PC-3 (cell line): Measurements from ENCODE around the gene UTF1. TPM values are rescaled to one million over a fixed set of nuclear protein-coding genes. Genes with fewer than 3 reads are reported as not detected.

ENCODE experiments used
- ATAC-seq: fragments of 200-7000 bp; cut with Tn5 transposase; 2 replicates; pipeline ENCODE4 v1.9.1; 2020; ENCODE audit warnings: mild to moderate bottlenecking, moderate library complexity
- BruUV-seq: library from RNA; stranded (reverse); fragments of 400-500 nt; replicated peaks from 2 replicates; lab custom pipeline; 2021; lab: Mats Ljungman, UMichigan
- CTCF ChIA-PET: fragments of 300-600 bp; sonication (Branson Sonifier 250); formaldehyde crosslinking; loops from one replicate; lab custom pipeline; 2022; ENCODE audit warnings: antibody characterized with exemption; lab: Charles Lee
- POLR2A ChIA-PET: fragments of 300-600 bp; sonication (Branson Sonifier 250); formaldehyde crosslinking; loops from one replicate; lab custom pipeline; 2022; ENCODE audit warnings: antibody characterized with exemption; ENCODE audit not compliant: unreplicated experiment; lab: Charles Lee
- DNase-seq: peaks from one replicate; pipeline ENCODE4 v3.0.0-alpha.2; 2015
- H2AFZ ChIP-seq: fragments of 300-600 bp; sonication (generic); 2 replicates; pipeline ENCODE4 v1.6.0; 2016; ENCODE audit warnings: antibody characterized with exemption, low read length
- H3F3A ChIP-seq: fragments of 300-600 bp; sonication (generic); one replicate; pipeline ENCODE4 v1.6.0; 2017; ENCODE audit warnings: antibody characterized with exemption, low read length, control low read depth, mild to moderate bottlenecking; ENCODE audit not compliant: unreplicated experiment
- H3K27ac ChIP-seq: fragments of 300-600 bp; sonication (generic); 2 replicates; pipeline ENCODE4 v1.5.1; 2016; ENCODE audit warnings: mild to moderate bottlenecking, low read length
- H3K27me3 ChIP-seq: fragments of 300-600 bp; sonication (generic); 2 replicates; pipeline ENCODE4 v1.6.1; 2016; ENCODE audit warnings: low read length, mixed read lengths
- H3K36me3 ChIP-seq: fragments of 300-600 bp; sonication (generic); 2 replicates; pipeline ENCODE4 v1.6.1; 2016; ENCODE audit warnings: low read depth, mixed run types, low read length, mixed read lengths
- H3K4me1 ChIP-seq: fragments of 300-600 bp; sonication (generic); 2 replicates; pipeline ENCODE4 v1.5.1; 2016; ENCODE audit warnings: low read length; ENCODE audit not compliant: insufficient read depth
- H3K4me2 ChIP-seq: fragments of 300-600 bp; sonication (generic); 2 replicates; pipeline ENCODE4 v1.6.0; 2016; ENCODE audit warnings: low read length
- H3K4me3 ChIP-seq: fragments of 300-600 bp; sonication (generic); 2 replicates; pipeline ENCODE4 v1.5.1; 2016; ENCODE audit warnings: mild to moderate bottlenecking, low read length, mixed read lengths
- H3K79me2 ChIP-seq: fragments of 300-600 bp; sonication (generic); 2 replicates; pipeline ENCODE4 v1.6.1; 2017; ENCODE audit warnings: low read length, mixed read lengths
- H3K9ac ChIP-seq: fragments of 300-600 bp; sonication (generic); 2 replicates; pipeline ENCODE4 v1.6.0; 2016; ENCODE audit warnings: mild to moderate bottlenecking, low read length
- H3K9me2 ChIP-seq: fragments of 300-600 bp; sonication (generic); replicated peaks from 2 replicates; pipeline ENCODE4 v1.6.1; 2016; ENCODE audit warnings: mixed run types, low read length, mixed read lengths
- H3K9me3 ChIP-seq: fragments of 300-600 bp; sonication (generic); 2 replicates; pipeline ENCODE4 v1.6.1; 2016; ENCODE audit warnings: low read length, mixed read lengths
- H4K20me1 ChIP-seq: fragments of 300-600 bp; sonication (generic); 2 replicates; pipeline ENCODE4 v1.6.1; 2016; ENCODE audit warnings: low read length, mixed read lengths
- CTCF ChIP-seq: fragments of 300-600 bp; sonication (generic); conservative IDR thresholded peaks from 2 replicates; pipeline ENCODE4 v1.5.1; 2017; ENCODE audit warnings: antibody characterized with exemption, low read depth, mild to moderate bottlenecking, low read length
- EZH2 ChIP-seq: fragments of 300-600 bp; sonication (generic); IDR thresholded peaks from one replicate; pipeline ENCODE4 v1.6.1; 2017; ENCODE audit warnings: antibody characterized with exemption, mild to moderate bottlenecking, low read length; ENCODE audit not compliant: unreplicated experiment
- EZH2phosphoT487 ChIP-seq: fragments of 300-600 bp; sonication (generic); IDR thresholded peaks from 2 replicates; pipeline ENCODE4 v1.6.1; 2018; ENCODE audit warnings: mild to moderate bottlenecking, antibody characterized with exemption, low read length, borderline replicate concordance
- intact Hi-C: fragments of 100-400 bp; cut with micrococcal nuclease; formaldehyde crosslinking; loops from 2 replicates; pipeline ENCODE4 v1.9.0; 2023
- total RNA-seq: library from RNA; depleted of rRNA; stranded (reverse); fragments of >200 nt; gene quantifications from 2 replicates; pipeline ENCODE4 v1.2.3, GENCODE V29; 2014

The UTF1 gene
- total RNA-seq, 1 experiment from 2014 or later = not detected

- no peak for ATAC-seq
- no peaks in the 10 kb centered on the region for H3K9me2 ChIP-seq
- H3K9me3 ChIP-seq = no peaks in the 10 kb centered on the region
- DNase-seq = no peak
- no peak overlapping the region for H2AFZ ChIP-seq
- no peak overlapping the region for H3K9ac ChIP-seq
- ChIA-PET POLR2A (no interaction called here), CTCF (no interaction called here)
- no peaks in the 10 kb centered on the region for H3F3A ChIP-seq
- H3K36me3 ChIP-seq = no peaks in the 10 kb centered on the region
- BruUV-seq = no TSS peak
- H3K4me1 ChIP-seq = no peaks in the 10 kb centered on the region
- intact Hi-C loops = no loop called here
- H4K20me1 ChIP-seq = no peaks in the 10 kb centered on the region
- no peaks in the 10 kb centered on the region for H3K79me2 ChIP-seq
- H3K4me2 ChIP-seq = no peak overlapping the region
- TF ChIP-seq CTCF (no peak), EZH2 (no peak)
- no peak overlapping the region for H3K27ac ChIP-seq
- H3K4me3 ChIP-seq = no peak overlapping the region
- no peaks in the 10 kb centered on the region for H3K27me3 ChIP-seq
Measured at GRCh38 chr10:133251388-133252222, 21.6 kb downstream of the UTF1 start.

- peaks cover 3% of the 10 kb centered on the region for H3K4me1 ChIP-seq
- no peak overlapping the region for H3K4me3 ChIP-seq
- H3K27me3 ChIP-seq = no peaks in the 10 kb centered on the region
- POLR2A ChIA-PET = no interaction called here
- no TSS peak for BruUV-seq
- DNase-seq = no peak
- no peak overlapping the region for H2AFZ ChIP-seq
- H3K79me2 ChIP-seq = no peaks in the 10 kb centered on the region
- no peaks in the 10 kb centered on the region for H3K36me3 ChIP-seq
- no peak overlapping the region for H3K27ac ChIP-seq
- no peaks in the 10 kb centered on the region for H3K9me2 ChIP-seq
- H3F3A ChIP-seq = no peaks in the 10 kb centered on the region
- H3K9ac ChIP-seq = no peak overlapping the region
- no peaks in the 10 kb centered on the region for H3K9me3 ChIP-seq
- no peak overlapping the region for H3K4me2 ChIP-seq
- ATAC-seq = no peak
- CTCF ChIA-PET = no interaction called here
- no peaks in the 10 kb centered on the region for H4K20me1 ChIP-seq
- intact Hi-C loops = no loop called here
- TF ChIP-seq EZH2 = no peak
- TF ChIP-seq EZH2phosphoT487 = no peak
- no peak for TF ChIP-seq CTCF
Measured at GRCh38 chr10:133252223-133252552, 22.2 kb downstream of the UTF1 start.

- ChIA-PET POLR2A (no interaction called here), CTCF (no interaction called here)
- H3K9ac ChIP-seq = no peak overlapping the region
- H3K4me1 ChIP-seq = peaks cover 16% of the 10 kb centered on the region
- ATAC-seq (no peak), DNase-seq (no peak)
- no peak overlapping the region for H2AFZ ChIP-seq
- intact Hi-C loops = no loop called here
- H3F3A ChIP-seq = no peaks in the 10 kb centered on the region
- H4K20me1 ChIP-seq = no peaks in the 10 kb centered on the region
- TF ChIP-seq CTCF = no peak
- TF ChIP-seq EZH2phosphoT487 = no peak
- TF ChIP-seq EZH2 = no peak
- no peaks in the 10 kb centered on the region for H3K79me2 ChIP-seq
- H3K27me3 ChIP-seq = no peaks in the 10 kb centered on the region
- H3K4me3 ChIP-seq = no peak overlapping the region
- BruUV-seq = no TSS peak
- no peak overlapping the region for H3K4me2 ChIP-seq
- H3K9me2 ChIP-seq = no peaks in the 10 kb centered on the region
- H3K36me3 ChIP-seq = no peaks in the 10 kb centered on the region
- no peak overlapping the region for H3K27ac ChIP-seq
- H3K9me3 ChIP-seq = no peaks in the 10 kb centered on the region
Measured at GRCh38 chr10:133253361-133253955, 23.4 kb downstream of the UTF1 start.
